HG03060 (cell line): ENCODE measurements around the gene ARSD.

Experiments used
- ATAC-seq: cut with Tn5 transposase; IDR thresholded peaks from one replicate; pipeline ENCODE4 v1.9.1; 2021; ENCODE audit warnings: low read depth, moderate number of reproducible peaks; ENCODE audit not compliant: unreplicated experiment

ARSD gene

GRCh38 chrX:2862404-2862803 lies 66.7 kb downstream of the ARSD start:
- ATAC-seq, result no peak

DNA sequence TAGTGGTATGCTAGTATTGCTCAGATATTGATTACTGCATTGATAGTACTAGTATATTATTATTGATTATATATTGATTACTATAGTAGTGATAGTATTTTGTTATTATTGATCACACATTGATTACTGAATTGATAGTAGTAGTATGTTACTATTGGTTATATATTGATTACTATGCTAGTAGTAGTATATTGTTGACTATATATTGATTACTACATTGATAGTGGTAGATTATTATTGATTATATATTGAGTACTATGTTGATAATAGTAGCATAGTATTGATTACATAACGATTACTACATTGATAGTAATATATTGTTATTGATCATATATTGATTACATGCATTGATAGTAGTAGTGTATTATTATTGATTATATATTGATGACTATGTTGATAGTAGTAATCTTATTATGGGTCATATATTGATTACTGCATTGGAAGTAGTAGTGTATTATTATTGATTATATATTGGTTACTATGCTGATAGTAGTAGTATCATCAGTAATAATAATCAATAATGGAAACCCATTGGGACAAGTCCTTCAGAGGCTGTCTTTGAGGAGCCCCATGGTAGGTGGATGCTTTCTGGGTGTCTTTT lies 69.8 kb downstream of the ARSD start:
- ATAC-seq, result no peak

DNA sequence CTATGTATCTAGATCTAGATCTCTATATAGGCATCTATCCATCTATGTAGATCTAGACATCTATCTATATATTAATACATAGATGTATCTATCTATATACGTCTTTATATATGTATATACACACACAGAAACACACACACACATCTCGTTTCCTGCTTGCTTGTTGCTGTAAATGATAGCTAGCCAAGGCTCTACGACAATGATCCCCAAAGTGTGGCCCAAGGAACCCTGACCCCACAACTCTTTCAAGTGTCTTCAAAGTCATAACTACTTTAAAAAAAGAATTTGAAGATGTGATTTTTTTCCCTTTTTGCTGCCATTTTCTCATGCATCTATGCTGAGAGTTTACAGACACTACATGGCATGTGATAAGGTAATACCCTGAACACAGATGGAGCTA lies 71.6 kb downstream of the ARSD start:
- ATAC-seq, result no peak

DNA sequence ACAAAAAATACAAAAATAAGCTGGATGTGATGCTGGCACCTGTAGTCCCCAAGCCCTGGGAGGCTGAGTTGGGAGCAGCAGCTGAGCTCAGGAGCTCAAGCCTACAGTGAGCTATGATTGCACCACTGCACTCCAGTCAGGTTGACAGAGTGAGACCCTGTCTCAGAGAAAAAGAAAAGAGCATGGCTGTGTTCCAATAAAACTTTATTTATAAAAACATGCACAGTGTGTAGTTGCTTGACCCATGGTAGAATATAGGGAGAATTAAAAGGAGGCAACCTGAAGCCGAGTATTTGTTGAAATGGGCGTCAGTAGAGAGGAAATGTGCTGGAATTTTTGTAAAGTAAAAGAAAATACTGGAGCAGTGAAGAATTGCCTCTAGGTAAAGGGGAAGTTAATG lies 73.4 kb downstream of the ARSD start:
- no peak for ATAC-seq

- no peak for ATAC-seq
Measured at GRCh38 chrX:2854918-2855317, 74.2 kb downstream of the ARSD start.
